H9 (cell line): ENCODE results near the gene PLAGL1. TPM values are rescaled to one million over a fixed set of nuclear protein-coding genes. Genes with fewer than 3 reads are reported as not detected.

Source experiments
- DNase-seq: peaks from one replicate; pipeline ENCODE4 v3.0.0-alpha.2; 2017
- H2AFZ ChIP-seq: one replicate; pipeline ENCODE4 v1.6.1; 2013; ENCODE audit warnings: mild to moderate bottlenecking, low read length, control low read depth, moderate library complexity
- H2AK5ac ChIP-seq: 2 replicates; pipeline ENCODE4 v1.6.1; 2013; ENCODE audit warnings: low read length, control low read depth, mixed read lengths; ENCODE audit not compliant: insufficient read length
- H2BK120ac ChIP-seq: one replicate; pipeline ENCODE4 v1.6.1; 2013; ENCODE audit warnings: low read depth, mild to moderate bottlenecking, low read length, control low read depth, inconsistent platforms; ENCODE audit not compliant: poor library complexity, severe bottlenecking
- H2BK12ac ChIP-seq: 2 replicates; pipeline ENCODE4 v1.6.1; 2013; ENCODE audit warnings: low read length, control low read depth, mixed read lengths, low read depth; ENCODE audit not compliant: insufficient read length
- H2BK15ac ChIP-seq: 2 replicates; pipeline ENCODE4 v1.6.1; 2013; ENCODE audit warnings: low read depth, low read length, control low read depth
- H2BK20ac ChIP-seq: one replicate; pipeline ENCODE4 v1.6.1; 2013; ENCODE audit warnings: low read depth, mild to moderate bottlenecking, low read length, control low read depth, inconsistent platforms; ENCODE audit not compliant: poor library complexity, severe bottlenecking
- H2BK5ac ChIP-seq: 2 replicates; pipeline ENCODE4 v1.6.1; 2013; ENCODE audit warnings: low read length, control low read depth, mixed read lengths; ENCODE audit not compliant: insufficient read length
- H3K14ac ChIP-seq: 2 replicates; pipeline ENCODE4 v1.6.1; 2013; ENCODE audit warnings: low read length, control low read depth; ENCODE audit not compliant: insufficient read depth
- H3K18ac ChIP-seq: 2 replicates; pipeline ENCODE4 v1.6.1; 2013; ENCODE audit warnings: low read depth, mild to moderate bottlenecking, mixed read lengths, low read length, control low read depth; ENCODE audit not compliant: insufficient read length
- H3K23ac ChIP-seq: 2 replicates; pipeline ENCODE4 v1.6.1; 2013; ENCODE audit warnings: low read length, control low read depth, mixed read lengths, low read depth; ENCODE audit not compliant: insufficient read length
- H3K23me2 ChIP-seq: 2 replicates; pipeline ENCODE4 v1.6.1; 2013; ENCODE audit warnings: low read depth, mild to moderate bottlenecking, mixed read lengths, low read length, control low read depth; ENCODE audit not compliant: insufficient read length, poor library complexity, severe bottlenecking
- H3K27ac ChIP-seq: 2 replicates; pipeline ENCODE4 v1.5.1; 2013; ENCODE audit warnings: low read length, control low read depth, mixed read lengths, low read depth; ENCODE audit not compliant: insufficient read length
- H3K27me3 ChIP-seq: 2 replicates; pipeline ENCODE4 v1.6.1; 2013; ENCODE audit warnings: low read length, control low read depth, inconsistent platforms; ENCODE audit not compliant: insufficient read depth
- H3K4ac ChIP-seq: 2 replicates; pipeline ENCODE4 v1.6.1; 2013; ENCODE audit warnings: low read depth, mild to moderate bottlenecking, control low read depth, inconsistent platforms, low read length, moderate library complexity
- H3K4me1 ChIP-seq: 2 replicates; pipeline ENCODE4 v1.6.1; 2013; ENCODE audit warnings: low read length, control low read depth, inconsistent platforms; ENCODE audit not compliant: insufficient read depth
- H3K4me2 ChIP-seq: 2 replicates; pipeline ENCODE4 v1.6.1; 2013; ENCODE audit warnings: low read length, control low read depth, mixed read lengths; ENCODE audit not compliant: insufficient read length, insufficient read depth
- H3K56ac ChIP-seq: 2 replicates; pipeline ENCODE4 v1.6.1; 2013; ENCODE audit warnings: low read depth, mild to moderate bottlenecking, mixed read lengths, low read length, control low read depth; ENCODE audit not compliant: insufficient read length
- H3K79me1 ChIP-seq: 2 replicates; pipeline ENCODE4 v1.6.1; 2013; ENCODE audit warnings: low read depth, mild to moderate bottlenecking, moderate library complexity, low read length, control low read depth, inconsistent platforms; ENCODE audit not compliant: insufficient read depth, poor library complexity, severe bottlenecking
- H3K79me2 ChIP-seq: 2 replicates; pipeline ENCODE4 v1.6.1; 2013; ENCODE audit warnings: low read length, control low read depth, inconsistent platforms; ENCODE audit not compliant: insufficient read depth
- H3K9ac ChIP-seq: 2 replicates; pipeline ENCODE4 v1.6.1; 2013; ENCODE audit warnings: low read length, control low read depth, mixed read lengths; ENCODE audit not compliant: insufficient read length; ENCODE audit errors: extremely low read depth
- H3K9me3 ChIP-seq: one replicate; pipeline ENCODE4 v1.6.1; 2013; ENCODE audit warnings: low read depth, low read length, inconsistent platforms; ENCODE audit not compliant: control insufficient read depth
- H3T11ph ChIP-seq: one replicate; pipeline ENCODE4 v1.6.1; 2013; ENCODE audit warnings: mild to moderate bottlenecking, low read length, control low read depth, inconsistent platforms
- H4K20me1 ChIP-seq: one replicate; pipeline ENCODE4 v1.6.1; 2013; ENCODE audit not compliant: control insufficient read depth, insufficient read length, insufficient read depth
- H4K5ac ChIP-seq: 2 replicates; pipeline ENCODE4 v1.6.1; 2013; ENCODE audit warnings: low read depth, mild to moderate bottlenecking, mixed read lengths, low read length, control low read depth; ENCODE audit not compliant: insufficient read length
- H4K8ac ChIP-seq: replicated peaks from 2 replicates; pipeline ENCODE4 v1.6.1; 2013; ENCODE audit warnings: low read length, control low read depth, mixed read lengths, low read depth; ENCODE audit not compliant: insufficient read length
- H4K91ac ChIP-seq: 2 replicates; pipeline ENCODE4 v1.6.1; 2013; ENCODE audit warnings: low read depth, mild to moderate bottlenecking, moderate library complexity, mixed read lengths, low read length, control low read depth; ENCODE audit not compliant: insufficient read length
- H3K27ac Mint-ChIP-seq, 3 experiments: 2 replicates in 2 of 3; 3 replicates in 1 of 3; pipeline ENCODE4 v1.8.0; 2020 to 2021; ENCODE audit warnings: mixed read lengths in 3 of 3, mild to moderate bottlenecking in 1 of 3, moderate library complexity in 1 of 3
- H3K27me3 Mint-ChIP-seq: 2 replicates; pipeline ENCODE4 v1.8.0; 2021; ENCODE audit warnings: low read depth, mild to moderate bottlenecking, moderate library complexity, mixed read lengths
- H3K36me3 Mint-ChIP-seq, 3 experiments: 2 replicates in 2 of 3; 3 replicates in 1 of 3; pipeline ENCODE4 v1.8.0; 2020 to 2021; ENCODE audit warnings: low read depth in 3 of 3, mixed read lengths in 3 of 3; ENCODE audit not compliant: insufficient read depth in 1 of 3
- H3K4me1 Mint-ChIP-seq, 2 experiments: 2 replicates each; pipeline ENCODE4 v1.8.0; 2020; ENCODE audit warnings: mixed read lengths in 2 of 2
- H3K4me3 Mint-ChIP-seq, 2 experiments: 2 replicates in 1 of 2; 3 replicates in 1 of 2; pipeline ENCODE4 v1.8.0; 2020 to 2021; ENCODE audit warnings: mild to moderate bottlenecking in 2 of 2, mixed read lengths in 2 of 2, moderate library complexity in 1 of 2
- H3K9me3 Mint-ChIP-seq, 2 experiments: 2 replicates in 1 of 2; 3 replicates in 1 of 2; pipeline ENCODE4 v1.8.0; 2020; ENCODE audit warnings: mild to moderate bottlenecking in 2 of 2, mixed read lengths in 2 of 2, moderate library complexity in 1 of 2
- WGBS: extraction: QIAGEN DNeasy Blood & Tissue Kit; methylation state at CpG from one replicate; pipeline ENCODE4 v1.1.7; 2013; ENCODE audit warnings: missing lambda C conversion rate, low lambda C conversion rate, mixed read lengths; ENCODE audit not compliant: insufficient read length; ENCODE audit errors: extremely low coverage; 5-methylcytosine and 5-hydroxymethylcytosine counted together
- total RNA-seq: library from RNA; stranded (reverse); gene quantifications from 2 replicates; pipeline ENCODE4 v1.2.1, GENCODE V29; 2021
- TF ChIP-seq, protein P1 (sequence below): fragments of 200-600 bp; sonication (generic); conservative IDR thresholded peaks from 3 replicates; pipeline ENCODE4 v1.8.0; 2021; ENCODE audit warnings: antibody characterized with exemption, mild to moderate bottlenecking

PLAGL1 gene
- total RNA-seq, 1 experiment from 2014 or later = 1.9 TPM

DNA sequence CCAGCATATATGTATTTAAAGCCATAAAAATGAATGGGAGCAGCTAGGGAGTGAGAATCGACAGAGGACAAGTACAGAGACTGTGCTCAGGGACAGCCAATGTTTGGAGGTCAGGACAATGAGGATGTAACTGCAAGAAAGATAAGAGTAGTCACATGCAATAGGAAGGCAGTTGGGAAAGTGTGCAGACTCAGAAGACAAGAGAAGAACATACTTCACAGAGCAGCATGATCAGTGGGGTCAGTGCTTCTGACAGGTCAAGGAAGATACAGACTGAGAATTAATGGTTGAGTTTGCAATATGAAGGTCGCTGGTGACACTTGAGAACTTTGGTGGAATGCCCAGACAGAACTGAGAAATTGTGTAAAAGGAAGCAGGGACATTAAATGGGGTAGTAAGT is 25.1 kb downstream of the PLAGL1 start:
- no CpG with 5 or more reads among the region's 2 CpGs for WGBS
- H3K79me1 ChIP-seq = no peaks in the 10 kb centered on the region
- H3K79me2 ChIP-seq = no peaks in the 10 kb centered on the region
- Mint-ChIP-seq H3K4me3 (no peak overlapping the region), H3K9me3 (no peaks in the 10 kb centered on the region), H3K27ac (no peak overlapping the region), H3K4me1 (peaks cover 0 to 3% of the 10 kb centered on the region in 2 experiments; a peak in 2 of 4 replicates), H3K36me3 (no peaks in the 10 kb centered on the region), H3K27me3 (peaks cover 55% of the 10 kb centered on the region)
- no peak overlapping the region for H4K8ac ChIP-seq
- H3K9ac ChIP-seq = no peak overlapping the region
- TF ChIP-seq, protein P1, sequence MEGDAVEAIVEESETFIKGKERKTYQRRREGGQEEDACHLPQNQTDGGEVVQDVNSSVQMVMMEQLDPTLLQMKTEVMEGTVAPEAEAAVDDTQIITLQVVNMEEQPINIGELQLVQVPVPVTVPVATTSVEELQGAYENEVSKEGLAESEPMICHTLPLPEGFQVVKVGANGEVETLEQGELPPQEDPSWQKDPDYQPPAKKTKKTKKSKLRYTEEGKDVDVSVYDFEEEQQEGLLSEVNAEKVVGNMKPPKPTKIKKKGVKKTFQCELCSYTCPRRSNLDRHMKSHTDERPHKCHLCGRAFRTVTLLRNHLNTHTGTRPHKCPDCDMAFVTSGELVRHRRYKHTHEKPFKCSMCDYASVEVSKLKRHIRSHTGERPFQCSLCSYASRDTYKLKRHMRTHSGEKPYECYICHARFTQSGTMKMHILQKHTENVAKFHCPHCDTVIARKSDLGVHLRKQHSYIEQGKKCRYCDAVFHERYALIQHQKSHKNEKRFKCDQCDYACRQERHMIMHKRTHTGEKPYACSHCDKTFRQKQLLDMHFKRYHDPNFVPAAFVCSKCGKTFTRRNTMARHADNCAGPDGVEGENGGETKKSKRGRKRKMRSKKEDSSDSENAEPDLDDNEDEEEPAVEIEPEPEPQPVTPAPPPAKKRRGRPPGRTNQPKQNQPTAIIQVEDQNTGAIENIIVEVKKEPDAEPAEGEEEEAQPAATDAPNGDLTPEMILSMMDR = no peak
- no peak overlapping the region for H2BK5ac ChIP-seq
- no peak overlapping the region for H2BK20ac ChIP-seq
- no peaks in the 10 kb centered on the region for H4K20me1 ChIP-seq
- H2BK120ac ChIP-seq = no peak overlapping the region
- H3K23ac ChIP-seq = no peak overlapping the region
- no peaks in the 10 kb centered on the region for H3K9me3 ChIP-seq
- no peak overlapping the region for H3K18ac ChIP-seq
- DNase-seq = no peak
- no peaks in the 10 kb centered on the region; the same call in 1 of the 2 replicates for H3K27me3 ChIP-seq
- no peak overlapping the region for H3K4me2 ChIP-seq
- no peak overlapping the region for H3K4ac ChIP-seq
- H3T11ph ChIP-seq = no peak overlapping the region
- H3K23me2 ChIP-seq = no peaks in the 10 kb centered on the region
- no peak overlapping the region for H4K91ac ChIP-seq
- H2AK5ac ChIP-seq = no peak overlapping the region
- H4K5ac ChIP-seq = no peak overlapping the region
- no peak overlapping the region for H3K27ac ChIP-seq
- H3K14ac ChIP-seq = no peak overlapping the region
- H2AFZ ChIP-seq = no peak overlapping the region
- H3K4me1 ChIP-seq = no peaks in the 10 kb centered on the region
- H2BK15ac ChIP-seq = no peak overlapping the region
- no peak overlapping the region for H3K56ac ChIP-seq
- H2BK12ac ChIP-seq = no peak overlapping the region
